OCI-LY1 (cell line): Measurements from ENCODE around the gene HYDIN.

Experiments used
- H2AFZ ChIP-seq: fragments of 200-600 bp; sonication (generic), shearing (Covaris generic); 2 replicates; pipeline ENCODE4 v1.6.0; 2014; ENCODE audit warnings: antibody characterized with exemption, mild to moderate bottlenecking, low read length
- H3F3A ChIP-seq: fragments of 200-600 bp; sonication (generic), shearing (Covaris generic); 2 replicates; pipeline ENCODE4 v1.6.0; 2014; ENCODE audit warnings: mild to moderate bottlenecking, antibody characterized with exemption, low read length, moderate library complexity; ENCODE audit not compliant: insufficient read depth
- H3K27ac ChIP-seq: fragments of 200-600 bp; sonication (generic); 2 replicates; pipeline ENCODE4 v1.5.1; 2014; ENCODE audit warnings: low read length, mixed run types, mild to moderate bottlenecking, low read depth; ENCODE audit not compliant: poor library complexity, severe bottlenecking
- H3K27me3 ChIP-seq: fragments of 200-600 bp; sonication (generic); 2 replicates; pipeline ENCODE4 v1.6.0; 2014; ENCODE audit warnings: antibody characterized with exemption, mild to moderate bottlenecking, low read length, moderate library complexity; ENCODE audit not compliant: insufficient read depth
- H3K36me3 ChIP-seq: fragments of 200-600 bp; sonication (generic); 2 replicates; pipeline ENCODE4 v1.6.1; 2014; ENCODE audit warnings: mild to moderate bottlenecking, antibody characterized with exemption, low read length, moderate library complexity, mixed read lengths; ENCODE audit not compliant: insufficient read depth
- H3K4me1 ChIP-seq: fragments of 200-600 bp; sonication (generic); 2 replicates; pipeline ENCODE4 v1.5.1; 2014; ENCODE audit warnings: mild to moderate bottlenecking, low read length, moderate library complexity; ENCODE audit not compliant: insufficient read depth, severe bottlenecking
- H3K4me2 ChIP-seq: fragments of 200-600 bp; sonication (generic), shearing (Covaris generic); 2 replicates; pipeline ENCODE4 v1.6.1; 2014; ENCODE audit warnings: low read length
- H3K4me3 ChIP-seq: fragments of 200-600 bp; sonication (generic); 2 replicates; pipeline ENCODE4 v1.5.1; 2014; ENCODE audit warnings: low read length, low read depth, mild to moderate bottlenecking, mixed read lengths; ENCODE audit not compliant: poor library complexity, severe bottlenecking
- H3K79me2 ChIP-seq: fragments of 200-600 bp; shearing (Covaris generic); 2 replicates; pipeline ENCODE4 v1.6.1; 2016; ENCODE audit warnings: mixed run types, low read length, mixed read lengths; ENCODE audit not compliant: insufficient read depth
- H3K9ac ChIP-seq: fragments of 200-600 bp; sonication (generic), shearing (Covaris generic); 2 replicates; pipeline ENCODE4 v1.6.1; 2014; ENCODE audit warnings: mild to moderate bottlenecking, low read length, mixed read lengths
- H3K9me2 ChIP-seq: fragments of 200-600 bp; sonication (generic), shearing (Covaris generic); 2 replicates; pipeline ENCODE4 v1.6.1; 2014; ENCODE audit warnings: low read depth, mild to moderate bottlenecking, low read length, mixed read lengths
- H3K9me3 ChIP-seq: fragments of 200-600 bp; shearing (Covaris generic); 2 replicates; pipeline ENCODE4 v1.6.1; 2014; ENCODE audit warnings: low read length, mixed read lengths
- H4K20me1 ChIP-seq: fragments of 200-600 bp; sonication (generic), shearing (Covaris generic); 2 replicates; pipeline ENCODE4 v1.6.0; 2016; ENCODE audit warnings: mild to moderate bottlenecking, low read length; ENCODE audit not compliant: insufficient read depth
- CTCF ChIP-seq: fragments of 200-600 bp; sonication (generic), shearing (Covaris generic); IDR thresholded peaks from 2 replicates; pipeline ENCODE4 v1.5.1; 2017; ENCODE audit warnings: mild to moderate bottlenecking, antibody characterized with exemption, low read length, moderate library complexity, mixed read lengths
- EZH2 ChIP-seq: fragments of 200-600 bp; sonication (generic), shearing (Covaris generic); IDR thresholded peaks from 2 replicates; pipeline ENCODE4 v1.8.0; 2017; ENCODE audit warnings: borderline replicate concordance, mixed run types, mild to moderate bottlenecking, antibody characterized with exemption, low read length, moderate library complexity, mixed read lengths

Gene HYDIN

DNA sequence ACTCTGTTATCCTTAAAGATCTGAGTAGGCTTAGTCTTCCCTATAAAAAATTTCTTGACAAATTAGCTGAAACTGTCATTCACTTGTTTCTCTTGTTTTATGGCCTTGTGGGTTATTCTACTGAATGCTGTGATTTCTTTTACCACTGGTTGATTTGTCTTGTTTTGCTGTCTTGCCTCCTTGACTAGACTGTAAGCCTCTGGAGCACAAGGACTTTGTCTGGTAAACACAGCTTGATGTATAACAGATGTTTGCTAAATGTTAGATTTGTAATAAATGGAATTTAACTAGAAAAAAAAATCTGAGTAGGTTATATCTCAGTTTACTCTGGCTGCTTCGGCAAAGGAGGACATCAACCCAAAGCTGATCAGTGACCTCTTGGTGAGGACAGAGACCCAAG lies 451.2 kb downstream of the HYDIN start:
- H3K36me3 ChIP-seq = peaks cover 60% of the 10 kb centered on the region
- H3K27ac ChIP-seq = no peak overlapping the region

DNA sequence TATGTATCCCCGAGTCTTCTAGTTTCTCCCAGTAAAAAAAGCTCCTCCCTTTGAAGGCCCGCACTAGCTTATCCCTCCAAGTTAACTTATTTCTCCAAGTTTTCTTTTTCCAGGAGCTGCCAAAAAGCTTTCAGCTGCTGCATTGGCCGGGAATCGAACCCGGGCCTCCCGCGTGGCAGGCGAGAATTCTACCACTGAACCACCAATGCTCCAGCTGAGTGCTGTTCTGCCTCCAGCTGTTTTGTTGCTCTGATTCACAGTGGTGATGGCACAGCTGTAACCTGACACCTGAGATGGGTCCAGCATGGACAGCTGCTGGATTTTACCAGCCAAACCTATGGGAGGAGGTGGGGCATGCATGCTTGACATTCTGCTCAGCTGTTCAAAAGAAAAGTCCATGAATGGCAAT lies 451.6 kb downstream of the HYDIN start:
- Histone ChIP-seq H3K27me3 (no peaks in the 10 kb centered on the region), H3K9me3 (no peaks in the 10 kb centered on the region), H3F3A (no peaks in the 10 kb centered on the region), H4K20me1 (no peaks in the 10 kb centered on the region), H3K4me3 (no peak overlapping the region), H2AFZ (no peak overlapping the region), H3K9ac (no peak overlapping the region), H3K79me2 (no peaks in the 10 kb centered on the region), H3K4me1 (no peaks in the 10 kb centered on the region), H3K4me2 (no peak overlapping the region), H3K9me2 (no peaks in the 10 kb centered on the region), H3K27ac (no peak overlapping the region), H3K36me3 (peaks cover 60% of the 10 kb centered on the region)
- TF ChIP-seq CTCF (no peak), EZH2 (no peak)

More for the DNA sequence above, 451.2 kb downstream of the HYDIN start:
- Histone ChIP-seq H2AFZ (no peak overlapping the region), H3F3A (no peaks in the 10 kb centered on the region), H3K9me3 (no peaks in the 10 kb centered on the region), H3K27me3 (no peaks in the 10 kb centered on the region), H3K9me2 (no peaks in the 10 kb centered on the region), H3K4me3 (no peak overlapping the region), H4K20me1 (no peaks in the 10 kb centered on the region), H3K4me2 (no peak overlapping the region), H3K79me2 (no peaks in the 10 kb centered on the region), H3K9ac (no peak overlapping the region), H3K4me1 (no peaks in the 10 kb centered on the region)
- TF ChIP-seq EZH2 (no peak), CTCF (no peak)

DNA sequence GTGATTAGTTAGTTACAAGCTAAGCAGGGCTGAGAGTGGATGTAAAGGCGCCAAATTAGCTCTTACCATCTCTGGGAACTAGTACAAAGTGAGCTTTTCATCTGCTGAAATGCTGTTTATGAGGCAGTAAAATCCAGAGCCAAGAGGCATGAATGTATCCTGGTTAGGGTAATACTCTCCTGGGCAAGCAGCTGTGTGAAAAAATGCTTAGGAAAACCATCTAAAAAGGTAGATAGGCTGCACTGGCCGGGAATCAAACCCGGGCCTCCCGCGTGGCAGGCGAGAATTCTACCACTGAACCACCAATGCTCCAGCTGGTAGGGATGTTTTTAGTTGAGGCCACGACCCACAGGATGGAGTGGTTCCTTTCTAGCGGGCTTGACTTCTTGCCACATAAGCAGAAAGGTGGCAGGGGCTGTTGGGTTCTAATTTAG lies 452.5 kb downstream of the HYDIN start:
- H3K79me2 ChIP-seq = no peaks in the 10 kb centered on the region
- no peaks in the 10 kb centered on the region for H3K9me3 ChIP-seq
- TF ChIP-seq EZH2 (no peak), CTCF (no peak)
- no peak overlapping the region for H3K9ac ChIP-seq
- H3F3A ChIP-seq = no peaks in the 10 kb centered on the region
- H3K36me3 ChIP-seq = peaks cover 54% of the 10 kb centered on the region
- H3K27ac ChIP-seq = no peak overlapping the region
- H3K9me2 ChIP-seq = no peaks in the 10 kb centered on the region
- H2AFZ ChIP-seq = no peak overlapping the region
- H3K27me3 ChIP-seq = no peaks in the 10 kb centered on the region
- no peak overlapping the region for H3K4me3 ChIP-seq
- H4K20me1 ChIP-seq = no peaks in the 10 kb centered on the region
- no peaks in the 10 kb centered on the region for H3K4me1 ChIP-seq
- no peak overlapping the region for H3K4me2 ChIP-seq
